ENCODE measurements around the gene COBL.

- TF ChIP-seq POLR2A (IDR thresholded peaks at IDR 0.05; ENCODE audit: low read depth, low read length) (no peak), POLR2AphosphoS5 (IDR thresholded peaks at IDR 0.05; ENCODE audit: low read depth, low read length) (no peak)
Measured at GRCh38 chr7:51249991-51250390, 66.6 kb downstream of the COBL start.
